Osteocyte (in vitro differentiated cells): ENCODE results near the gene SERTAD2. TPM values are rescaled to one million over a fixed set of nuclear protein-coding genes. Genes with fewer than 3 reads are reported as not detected.

Experiments
- DNase-seq: peaks from one replicate; pipeline ENCODE4 v3.0.0; 2021; ENCODE audit warnings: mixed read lengths; ENCODE audit not compliant: unreplicated experiment; ENCODE audit errors: extremely low spot score
- H3K27ac Mint-ChIP-seq: one replicate; pipeline ENCODE4 v1.8.0; 2021; ENCODE audit warnings: mild to moderate bottlenecking, mixed read lengths; ENCODE audit not compliant: unreplicated experiment
- H3K27me3 Mint-ChIP-seq: one replicate; pipeline ENCODE4 v1.8.0; 2021; ENCODE audit warnings: mixed read lengths; ENCODE audit not compliant: unreplicated experiment
- H3K36me3 Mint-ChIP-seq: one replicate; pipeline ENCODE4 v1.8.0; 2021; ENCODE audit warnings: mixed read lengths; ENCODE audit not compliant: unreplicated experiment
- H3K4me1 Mint-ChIP-seq: one replicate; pipeline ENCODE4 v1.8.0; 2021; ENCODE audit warnings: mixed read lengths; ENCODE audit not compliant: unreplicated experiment
- H3K4me3 Mint-ChIP-seq: one replicate; pipeline ENCODE4 v1.8.0; 2021; ENCODE audit warnings: mild to moderate bottlenecking, moderate library complexity, mixed read lengths; ENCODE audit not compliant: unreplicated experiment
- H3K9me3 Mint-ChIP-seq: one replicate; pipeline ENCODE4 v1.8.0; 2021; ENCODE audit warnings: mixed read lengths; ENCODE audit not compliant: unreplicated experiment
- total RNA-seq: library from RNA; stranded (reverse); gene quantifications from 2 replicates; pipeline ENCODE4 v1.2.1, GENCODE V29; 2021
- TF ChIP-seq, protein P1 (sequence below): fragments of 200-600 bp; sonication (generic); IDR thresholded peaks from 2 replicates; pipeline ENCODE4 v1.5.0; 2021; ENCODE audit warnings: antibody characterized with exemption, mild to moderate bottlenecking, moderate library complexity

Gene SERTAD2
- total RNA-seq, 1 donor from 2014 or later, result 17.4 TPM

DNA sequence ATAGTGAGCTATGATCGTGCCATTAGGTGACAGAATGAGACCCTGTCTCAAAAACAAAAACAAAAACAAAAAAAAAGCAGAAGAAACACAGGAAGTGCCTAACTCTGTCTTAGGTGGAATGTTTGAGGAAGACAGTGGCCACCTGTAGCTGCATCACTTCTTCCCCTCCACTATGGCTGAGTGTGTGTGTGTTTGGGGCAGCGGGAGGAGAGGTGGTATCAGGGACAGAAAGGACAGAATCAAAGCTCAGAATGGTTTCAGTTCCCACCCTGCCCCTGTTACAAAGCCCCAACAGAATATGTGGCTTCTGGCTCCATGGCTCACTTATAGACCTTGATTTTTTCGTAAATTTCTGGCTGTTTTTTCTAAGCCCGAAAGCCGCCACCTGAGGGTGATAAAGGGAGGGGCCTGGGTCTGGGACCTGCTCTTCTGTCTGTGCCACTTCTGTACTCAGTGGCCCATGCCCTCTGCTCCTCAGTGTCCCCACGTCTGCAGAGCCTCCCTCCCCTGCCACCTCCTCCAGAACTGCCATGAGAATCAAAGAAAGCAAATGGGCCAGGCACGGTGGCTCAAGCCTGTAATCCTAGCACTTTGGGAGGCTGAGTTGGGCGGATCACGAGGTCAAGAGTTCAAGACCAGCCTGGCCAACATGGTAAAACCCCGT is 27.4 kb downstream of the SERTAD2 start:
- H3K4me1 Mint-ChIP-seq, result peaks cover 16% of the 10 kb centered on the region
- H3K27me3 Mint-ChIP-seq, result no peaks in the 10 kb centered on the region
- no peak overlapping the region for H3K4me3 Mint-ChIP-seq

DNA sequence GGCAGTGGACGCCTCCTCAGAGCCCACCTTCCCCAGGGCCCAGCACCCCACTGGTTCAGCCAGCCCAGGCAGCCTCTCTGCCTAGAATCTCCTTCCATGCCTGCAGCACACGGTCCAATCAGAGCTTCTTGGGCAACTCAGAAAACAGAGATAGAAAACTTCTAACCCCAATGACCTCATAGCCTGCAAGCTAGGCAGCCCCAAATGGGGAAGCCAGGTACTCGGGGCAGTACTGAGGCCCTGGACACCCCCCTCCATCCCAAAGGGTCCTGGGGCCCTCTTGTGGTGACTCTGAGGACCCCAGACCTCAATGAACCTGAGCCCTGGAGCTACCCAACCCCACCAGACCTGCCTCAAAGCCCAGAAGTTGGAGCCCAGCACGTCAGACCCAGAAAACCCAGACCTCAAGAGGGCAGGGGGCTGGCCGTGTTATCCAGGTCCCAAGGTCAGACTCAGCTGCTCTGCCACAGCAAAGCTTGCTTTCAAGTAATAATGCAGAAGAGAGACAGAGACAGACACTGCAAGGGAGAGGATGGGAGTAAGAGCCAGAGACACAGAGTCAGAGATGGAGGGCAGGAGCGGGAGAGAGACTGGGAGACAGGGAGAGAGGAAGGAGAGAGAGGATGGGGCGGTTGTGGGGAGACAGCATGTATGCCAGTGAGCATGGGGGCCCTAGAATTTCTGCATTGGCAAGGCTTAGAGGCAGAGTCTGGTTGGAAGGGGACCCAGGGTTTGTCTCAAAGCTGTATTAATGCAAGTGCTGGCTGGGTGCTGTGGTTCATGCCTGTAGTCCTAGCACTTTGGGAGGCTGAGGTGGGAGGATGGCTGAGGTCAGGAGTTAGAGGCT is 28.2 kb downstream of the SERTAD2 start:
- H3K27me3 Mint-ChIP-seq, result no peaks in the 10 kb centered on the region
- H3K4me1 Mint-ChIP-seq, result peaks cover 16% of the 10 kb centered on the region
- peaks cover 2% of the 10 kb centered on the region for H3K36me3 Mint-ChIP-seq
- TF ChIP-seq, protein P1, sequence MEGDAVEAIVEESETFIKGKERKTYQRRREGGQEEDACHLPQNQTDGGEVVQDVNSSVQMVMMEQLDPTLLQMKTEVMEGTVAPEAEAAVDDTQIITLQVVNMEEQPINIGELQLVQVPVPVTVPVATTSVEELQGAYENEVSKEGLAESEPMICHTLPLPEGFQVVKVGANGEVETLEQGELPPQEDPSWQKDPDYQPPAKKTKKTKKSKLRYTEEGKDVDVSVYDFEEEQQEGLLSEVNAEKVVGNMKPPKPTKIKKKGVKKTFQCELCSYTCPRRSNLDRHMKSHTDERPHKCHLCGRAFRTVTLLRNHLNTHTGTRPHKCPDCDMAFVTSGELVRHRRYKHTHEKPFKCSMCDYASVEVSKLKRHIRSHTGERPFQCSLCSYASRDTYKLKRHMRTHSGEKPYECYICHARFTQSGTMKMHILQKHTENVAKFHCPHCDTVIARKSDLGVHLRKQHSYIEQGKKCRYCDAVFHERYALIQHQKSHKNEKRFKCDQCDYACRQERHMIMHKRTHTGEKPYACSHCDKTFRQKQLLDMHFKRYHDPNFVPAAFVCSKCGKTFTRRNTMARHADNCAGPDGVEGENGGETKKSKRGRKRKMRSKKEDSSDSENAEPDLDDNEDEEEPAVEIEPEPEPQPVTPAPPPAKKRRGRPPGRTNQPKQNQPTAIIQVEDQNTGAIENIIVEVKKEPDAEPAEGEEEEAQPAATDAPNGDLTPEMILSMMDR, result no peak
- no peak overlapping the region for H3K27ac Mint-ChIP-seq
- H3K9me3 Mint-ChIP-seq, result no peaks in the 10 kb centered on the region
- no peak overlapping the region for H3K4me3 Mint-ChIP-seq
- peak; percentile 63 for DNase-seq

More for the DNA sequence above, 27.4 kb downstream of the SERTAD2 start:
- Mint-ChIP-seq H3K9me3 (no peaks in the 10 kb centered on the region), H3K27ac (no peak overlapping the region), H3K36me3 (peaks cover 9% of the 10 kb centered on the region)
- peak; percentile 57 for DNase-seq
- TF ChIP-seq, protein P1, result no peak

DNA sequence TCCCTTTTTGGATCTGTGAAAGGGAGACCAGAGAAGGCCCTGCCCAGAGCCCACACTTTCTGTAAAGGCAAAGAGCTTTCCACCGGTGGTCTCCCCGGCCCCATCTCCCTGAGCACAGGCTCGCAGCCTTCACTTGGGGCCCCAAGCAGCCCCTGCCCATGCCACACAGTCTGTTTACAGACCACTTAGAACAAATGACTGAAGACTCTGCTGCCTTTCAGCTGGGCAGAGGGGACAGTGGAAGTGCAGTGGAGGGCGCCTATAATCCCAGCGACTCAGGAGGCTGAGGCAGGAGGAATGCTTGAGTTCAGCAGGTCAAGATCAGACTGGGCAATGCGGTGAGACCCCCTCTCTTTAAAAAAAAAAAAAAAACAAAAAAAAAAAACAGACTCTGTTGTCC is 28.9 kb downstream of the SERTAD2 start:
- no peak overlapping the region for H3K4me3 Mint-ChIP-seq
- H3K27me3 Mint-ChIP-seq, result no peaks in the 10 kb centered on the region
- H3K4me1 Mint-ChIP-seq, result peaks cover 16% of the 10 kb centered on the region
- no peaks in the 10 kb centered on the region for H3K9me3 Mint-ChIP-seq
- DNase-seq, result peak; percentile 32
- TF ChIP-seq, protein P1, result no peak
- peaks cover 1% of the 10 kb centered on the region for H3K36me3 Mint-ChIP-seq
- H3K27ac Mint-ChIP-seq, result no peak overlapping the region

DNA sequence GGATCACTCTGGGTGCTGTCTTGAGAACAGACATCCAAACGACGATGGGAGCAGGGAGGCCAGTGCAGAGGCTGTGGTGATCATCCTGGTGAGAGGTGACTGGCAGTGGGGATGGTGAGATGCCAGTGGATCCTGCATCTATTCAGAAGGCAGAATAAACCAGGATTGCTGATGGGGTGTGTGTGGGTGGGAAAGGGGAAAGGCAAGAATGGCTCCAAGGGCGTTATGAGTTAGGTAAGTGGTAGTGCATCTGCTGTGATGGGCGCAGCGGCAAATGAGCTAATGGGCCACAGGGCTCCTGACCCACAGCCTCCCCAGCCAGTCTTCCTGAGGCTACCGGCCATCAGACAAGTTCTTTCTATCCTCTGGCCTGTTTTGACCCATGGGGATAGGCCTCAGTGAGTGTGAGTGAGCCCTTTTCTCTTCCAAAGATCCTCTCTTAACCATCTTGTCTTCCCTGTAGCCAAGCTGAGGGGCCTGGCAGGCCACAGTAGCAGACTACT is 29.6 kb downstream of the SERTAD2 start:
- Mint-ChIP-seq H3K36me3 (no peaks in the 10 kb centered on the region), H3K4me1 (peaks cover 16% of the 10 kb centered on the region), H3K4me3 (no peak overlapping the region), H3K27ac (no peak overlapping the region), H3K27me3 (no peaks in the 10 kb centered on the region), H3K9me3 (no peaks in the 10 kb centered on the region)
- DNase-seq, result peak; percentile 48
- TF ChIP-seq, protein P1, result no peak
